ENCODE measurements around the gene CAST.
"Not testable (repeated sequence)": the region's sequence is repeated elsewhere in the genome, so short reads cannot be mapped to it uniquely, and the experiment has no call there.

CAST gene

GRCh38 chr5:96661855-96662724 is at the start of gene CAST:
TSS of gene CAST (plus strand) at chr5:96662376. CDS start at chr5:96662423, 47 bp downstream.
- in situ Hi-C loops (cut with MboI; ENCODE audit: low sequenced_read_pairs) = no loop called here

DNA sequence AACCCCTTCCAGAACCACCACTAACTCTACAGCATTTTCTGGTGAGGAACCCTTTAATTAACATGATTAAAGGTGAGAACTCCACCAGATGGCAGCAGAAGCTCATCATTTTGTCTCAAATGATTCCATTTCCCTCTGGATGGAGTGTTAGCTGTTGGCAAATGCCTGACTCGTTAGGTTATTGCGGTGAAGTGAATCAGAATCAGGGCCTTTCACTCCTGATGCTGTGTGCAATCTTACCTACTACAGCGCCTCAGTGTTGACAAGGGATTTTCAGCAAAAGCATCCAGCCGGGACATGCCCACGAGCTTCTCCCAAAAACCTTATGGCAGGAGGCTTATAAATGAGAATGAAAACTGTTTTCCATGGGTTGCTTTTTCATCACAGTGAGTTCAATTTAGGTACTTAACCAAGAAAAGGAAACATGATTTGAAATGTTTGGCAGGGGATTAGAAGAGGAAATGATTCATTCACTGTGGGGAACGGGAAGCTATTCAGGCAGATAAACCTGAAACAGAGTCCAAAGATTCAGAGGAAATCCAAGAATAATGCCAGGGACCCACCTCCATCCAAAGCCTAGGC is 48.0 kb upstream of the CAST start:
- in situ Hi-C loops (cut with MboI; ENCODE audit: low sequenced_read_pairs) = no loop called here

DNA sequence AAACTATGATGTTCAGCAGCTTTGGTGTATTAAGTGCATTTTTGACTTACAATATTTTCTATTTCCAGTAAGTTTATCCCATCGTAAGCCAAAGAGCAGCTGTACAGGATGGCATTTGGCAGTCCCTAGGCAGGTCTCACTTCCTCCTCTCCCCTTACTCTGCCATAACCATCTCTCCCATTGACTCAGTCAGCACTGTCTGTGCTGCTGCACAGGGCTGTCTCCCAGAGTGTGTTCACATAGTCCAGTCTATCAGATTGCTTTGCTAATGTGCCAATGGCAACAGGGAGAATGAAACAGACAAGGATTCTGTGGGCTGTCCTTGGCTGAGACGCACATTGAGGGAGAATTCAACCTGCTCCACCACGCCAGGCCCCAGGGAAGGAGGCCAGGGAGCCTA is 47.0 kb upstream of the CAST start:
- in situ Hi-C loops (cut with MboI; ENCODE audit: low sequenced_read_pairs) = no loop called here

GRCh38 chr5:96616801-96617200 is 45.4 kb upstream of the CAST start:
- in situ Hi-C loops (cut with MboI; ENCODE audit: low sequenced_read_pairs) = no loop called here

DNA sequence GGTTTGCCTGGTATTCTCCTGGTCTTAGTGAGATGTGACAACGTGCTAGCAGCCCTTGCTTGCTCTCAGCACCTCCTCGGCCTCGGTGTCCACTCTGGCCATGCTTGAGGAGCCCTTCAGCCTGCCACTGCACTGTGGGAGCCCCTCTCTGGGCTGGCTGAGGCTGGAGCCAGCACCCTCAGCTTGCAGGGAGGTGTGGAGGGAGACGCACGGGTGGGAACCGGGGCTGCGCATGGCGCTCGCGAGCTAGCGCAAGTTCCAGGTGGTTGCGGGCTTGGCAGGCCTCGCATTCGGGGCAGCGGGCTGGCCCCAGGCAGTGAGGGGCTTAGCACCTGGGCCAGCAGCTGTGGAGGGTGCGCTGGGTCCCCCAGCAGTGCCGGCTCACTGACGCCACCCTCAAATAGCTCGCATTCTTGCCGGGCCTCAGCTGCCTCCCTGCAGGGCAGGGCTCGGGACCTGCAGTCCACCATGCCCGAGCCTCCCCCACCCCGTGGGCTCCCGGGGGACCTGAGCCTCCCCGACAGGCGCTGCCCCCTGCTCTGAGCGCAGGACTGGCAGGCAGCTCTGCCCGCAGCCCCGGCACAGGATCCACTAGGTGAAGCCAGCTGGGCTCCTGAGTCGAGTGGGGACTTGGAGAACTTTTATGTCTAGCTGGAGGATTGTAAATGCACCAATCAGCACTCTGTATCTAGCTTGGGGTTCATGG is 43.7 kb upstream of the CAST start:
- in situ Hi-C loops (cut with MboI; ENCODE audit: low sequenced_read_pairs) = not testable (repeated sequence)

GRCh38 chr5:96619946-96620345 is 42.2 kb upstream of the CAST start:
- in situ Hi-C loops (cut with MboI; ENCODE audit: low sequenced_read_pairs) = no loop called here

DNA sequence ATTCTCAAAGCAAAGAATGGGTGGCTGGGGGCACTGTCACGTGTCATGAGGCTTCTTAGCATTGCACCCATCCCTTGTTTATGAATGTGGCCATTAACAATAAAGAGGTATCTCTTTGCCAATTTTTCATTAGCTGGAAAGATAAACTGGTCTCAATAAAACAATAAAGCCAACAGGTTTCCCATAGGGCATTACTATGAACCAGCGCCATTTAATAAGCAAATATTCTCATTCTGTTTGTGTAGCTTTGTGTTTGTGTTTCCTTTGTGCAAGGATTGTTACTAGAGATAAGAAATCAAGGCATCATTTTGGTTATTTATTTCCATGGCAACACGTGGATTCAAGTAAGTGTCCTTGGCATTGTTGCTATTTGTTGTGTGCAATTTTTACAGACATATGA is 37.6 kb upstream of the CAST start:
- in situ Hi-C loops (cut with MboI; ENCODE audit: low sequenced_read_pairs) = no loop called here

GRCh38 chr5:96625365-96625764 is 36.8 kb upstream of the CAST start:
- in situ Hi-C loops (cut with MboI; ENCODE audit: low sequenced_read_pairs) = no loop called here

DNA sequence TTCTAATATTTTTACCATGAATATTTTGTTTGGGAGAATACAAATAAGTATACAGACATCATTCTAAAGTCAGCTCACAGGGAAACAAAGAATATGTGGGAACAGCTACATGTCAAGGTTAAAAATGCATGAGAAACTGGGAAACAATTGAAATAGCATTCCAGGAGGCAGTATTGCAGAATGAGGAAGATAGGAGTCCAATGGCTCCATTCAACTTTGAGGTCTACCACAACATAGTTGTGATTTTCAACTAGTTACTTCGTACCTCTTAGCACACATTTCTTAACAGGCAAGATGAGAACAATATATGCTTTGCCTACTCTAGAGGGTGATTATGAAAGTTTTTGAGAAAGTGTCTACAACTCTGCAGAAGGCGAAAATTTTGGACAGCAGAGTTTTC is 35.2 kb upstream of the CAST start:
- in situ Hi-C loops (cut with MboI; ENCODE audit: low sequenced_read_pairs) = no loop called here

DNA sequence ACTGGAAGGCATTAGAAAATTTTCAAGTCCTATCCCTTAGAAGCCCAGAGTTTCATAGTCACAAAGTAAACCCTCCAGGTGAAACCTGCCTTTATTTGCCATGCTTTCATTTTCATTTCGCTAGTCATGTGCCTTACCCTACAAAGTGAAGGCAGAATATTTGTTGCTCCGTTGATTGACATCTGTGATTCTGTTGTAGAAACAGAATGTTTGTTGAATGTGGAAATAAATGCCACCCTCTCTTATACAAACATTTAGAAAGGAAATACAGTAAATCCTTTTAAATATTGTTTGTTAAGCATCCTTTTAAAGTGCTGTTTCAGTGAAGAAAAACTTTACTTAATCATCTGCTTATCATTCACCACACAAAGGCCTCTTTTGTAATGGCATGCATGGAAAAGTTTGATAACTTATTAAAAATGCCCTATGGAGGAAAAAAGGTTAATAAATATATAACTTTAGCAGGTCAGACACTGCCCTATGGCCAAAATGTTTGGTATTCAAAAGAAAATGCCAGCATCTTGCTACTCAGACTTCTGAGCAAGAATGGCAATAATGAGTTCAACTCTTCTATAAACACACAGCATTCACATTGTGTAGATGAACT is 34.3 kb upstream of the CAST start:
- in situ Hi-C loops (cut with MboI; ENCODE audit: low sequenced_read_pairs) = no loop called here

DNA sequence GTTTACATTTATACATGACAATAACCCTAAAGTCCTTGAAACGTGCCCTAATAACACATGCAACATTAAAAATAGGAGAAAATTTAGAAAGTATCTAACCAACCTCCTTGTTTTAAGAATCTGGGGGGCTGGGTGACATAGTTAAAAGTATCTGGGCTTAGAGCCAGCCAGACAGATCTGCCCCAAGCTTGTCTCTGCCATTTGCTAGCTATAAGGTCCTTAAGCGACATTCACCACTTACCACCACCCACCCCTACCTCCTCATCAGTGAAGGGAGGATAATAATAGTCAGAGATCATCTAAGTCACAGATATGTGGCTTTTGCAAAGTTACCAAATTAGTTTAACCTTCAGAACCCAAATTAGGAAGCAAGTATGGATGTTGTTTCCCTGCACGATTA is 33.8 kb upstream of the CAST start:
- in situ Hi-C loops (cut with MboI; ENCODE audit: low sequenced_read_pairs) = no loop called here

DNA sequence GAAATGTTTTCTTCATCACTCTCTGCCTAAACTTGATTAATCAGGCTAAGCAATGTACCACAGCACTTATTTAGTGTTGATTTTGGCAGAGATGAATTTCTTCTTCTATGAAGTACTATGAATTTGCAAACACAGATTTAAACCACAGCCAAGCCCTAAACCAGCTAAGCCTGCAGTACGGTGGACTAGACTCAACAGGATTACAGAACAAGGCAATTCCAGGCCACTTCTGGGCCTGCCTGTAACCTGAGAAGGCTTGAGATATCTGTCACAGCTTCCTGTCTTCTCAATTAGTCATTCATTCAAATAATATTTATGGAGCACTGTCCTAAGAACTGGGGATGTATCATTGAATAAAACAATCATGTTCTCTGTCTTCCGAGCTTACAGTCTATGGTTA is 32.4 kb upstream of the CAST start:
- in situ Hi-C loops (cut with MboI; ENCODE audit: low sequenced_read_pairs) = no loop called here

DNA sequence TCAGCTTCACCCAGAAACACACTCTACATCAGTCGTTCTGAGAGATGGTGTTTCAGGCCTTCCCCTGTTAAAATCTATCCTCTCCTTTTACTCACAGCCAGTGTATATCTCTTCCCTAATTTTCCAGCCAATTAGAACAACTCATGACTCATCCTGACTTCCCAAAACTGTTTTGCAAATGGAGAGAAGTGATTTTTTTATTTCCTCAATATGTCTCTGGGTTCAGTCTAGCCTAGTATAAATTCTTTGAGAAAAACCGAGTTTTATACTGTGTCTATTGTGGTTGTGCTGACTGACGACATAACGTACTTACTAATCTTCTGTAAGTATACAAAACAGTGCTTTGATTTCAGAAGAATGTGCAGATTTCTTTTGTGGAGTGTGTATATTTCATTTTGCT is 28.4 kb upstream of the CAST start:
- in situ Hi-C loops (cut with MboI; ENCODE audit: low sequenced_read_pairs) = no loop called here

DNA sequence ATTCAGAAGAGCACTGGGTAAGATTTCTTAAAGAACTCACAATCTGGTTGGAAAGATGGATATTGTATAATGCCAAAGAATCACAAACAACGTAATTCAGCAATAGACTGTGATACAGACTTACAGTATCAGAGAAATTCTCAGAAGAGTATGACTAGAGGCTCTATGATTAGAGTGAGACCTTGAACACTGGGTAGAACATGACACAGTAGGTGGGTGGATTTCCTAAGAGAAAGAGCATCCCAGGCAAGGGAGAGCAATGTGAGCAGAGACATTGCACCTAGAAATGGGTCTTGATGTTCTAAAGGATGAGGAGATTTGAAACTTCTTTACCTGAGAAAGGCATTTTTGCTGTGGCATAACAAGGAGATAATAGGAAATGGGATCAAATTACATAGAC is 27.3 kb upstream of the CAST start:
- in situ Hi-C loops (cut with MboI; ENCODE audit: low sequenced_read_pairs) = no loop called here

DNA sequence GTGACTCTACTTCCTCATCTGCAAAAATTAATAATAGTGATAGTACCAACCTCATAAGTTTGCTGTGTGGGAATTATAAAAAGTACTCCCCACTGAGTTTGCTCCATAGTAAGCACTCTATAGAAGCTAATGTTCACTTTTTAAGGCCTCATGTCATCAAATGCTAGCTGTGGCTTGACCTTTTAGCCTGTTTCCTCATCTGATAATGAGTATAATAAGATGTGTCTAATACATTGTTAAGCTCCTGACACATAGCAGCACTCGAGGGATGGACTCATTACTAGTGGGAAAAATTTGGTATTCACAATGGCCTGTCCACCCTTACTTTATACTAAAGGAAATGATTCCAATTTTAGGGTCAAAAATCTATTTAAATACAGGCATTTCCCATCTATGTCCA is 26.1 kb upstream of the CAST start:
- in situ Hi-C loops (cut with MboI; ENCODE audit: low sequenced_read_pairs) = no loop called here

DNA sequence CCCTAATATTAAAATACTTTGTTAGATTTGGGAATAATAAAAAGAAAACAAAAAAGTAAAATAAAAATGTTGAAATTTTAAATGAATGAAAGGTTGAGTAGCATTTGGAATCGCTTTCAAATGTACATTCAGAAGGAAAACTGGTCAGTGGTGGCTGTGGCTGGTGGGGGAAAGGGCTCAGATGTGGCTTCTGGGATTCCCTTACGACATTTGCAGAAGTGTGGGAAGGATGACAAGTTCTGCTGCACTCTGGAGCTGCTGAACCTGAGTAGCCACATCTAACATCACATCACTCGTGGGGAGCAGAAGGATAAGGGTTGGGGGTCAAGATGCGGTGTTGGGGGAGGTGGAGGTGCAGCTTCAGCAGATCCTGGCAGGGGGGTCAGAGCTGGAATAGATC is 25.6 kb upstream of the CAST start:
- in situ Hi-C loops (cut with MboI; ENCODE audit: low sequenced_read_pairs) = no loop called here

- in situ Hi-C loops (cut with MboI; ENCODE audit: low sequenced_read_pairs) = no loop called here
Measured at GRCh38 chr5:96637196-96637595, 25.0 kb upstream of the CAST start.

DNA sequence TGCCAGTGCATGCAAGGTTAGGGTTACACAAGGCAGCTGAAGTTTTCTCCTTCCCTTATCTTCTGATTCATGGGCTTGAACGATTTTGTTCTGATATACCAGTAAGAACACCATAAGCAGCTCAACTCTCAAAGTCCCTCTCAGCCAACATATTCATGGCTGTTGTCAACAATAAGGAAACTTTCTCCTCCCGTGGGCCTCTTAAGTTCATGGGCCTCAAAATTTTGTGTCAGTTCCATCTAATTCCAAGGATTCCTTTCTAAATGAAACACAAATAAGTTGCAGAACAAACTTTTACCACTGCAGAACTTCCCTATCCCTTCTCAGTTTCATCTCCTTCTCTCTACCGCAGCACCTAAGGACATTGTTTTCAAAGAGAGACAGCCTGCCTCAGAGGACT is 23.6 kb upstream of the CAST start:
- in situ Hi-C loops (cut with MboI; ENCODE audit: low sequenced_read_pairs) = no loop called here

GRCh38 chr5:96640696-96641095 is 21.5 kb upstream of the CAST start:
- in situ Hi-C loops (cut with MboI; ENCODE audit: low sequenced_read_pairs) = no loop called here

GRCh38 chr5:96641368-96642280 is 20.6 kb upstream of the CAST start:
- in situ Hi-C loops (cut with MboI; ENCODE audit: low sequenced_read_pairs) = no loop called here

DNA sequence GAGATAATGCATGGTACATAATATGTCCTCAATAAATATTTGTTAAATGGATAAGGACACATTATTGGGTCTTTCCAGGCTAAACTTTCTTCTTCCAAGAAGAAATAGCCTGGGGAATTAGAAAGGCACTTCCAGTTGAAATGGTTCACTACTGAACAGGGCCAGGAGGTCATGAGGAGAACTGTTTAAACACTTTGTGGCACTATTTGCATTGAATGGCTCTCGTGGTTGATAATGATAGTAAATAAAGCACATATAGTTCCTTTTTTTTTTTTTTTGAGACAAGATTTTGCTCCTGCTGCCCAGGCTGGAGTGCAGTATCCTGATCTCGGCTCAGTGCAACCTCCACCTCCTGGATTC is 19.9 kb upstream of the CAST start:
- in situ Hi-C loops (cut with MboI; ENCODE audit: low sequenced_read_pairs) = no loop called here

All from HL-60/S4 treated with phorbol 12-myristate 13-acetate at 8.2 ng/mL for 4 days and 3 days (cell line).